Hindlimb muscle (tissue), 1 donor: Measurements from ENCODE around the gene RNF32. TPM values are rescaled to one million over a fixed set of nuclear protein-coding genes. Genes with fewer than 3 reads are reported as not detected.
"Not testable (repeated sequence)": the region's sequence is repeated elsewhere in the genome, so short reads cannot be mapped to it uniquely, and the experiment has no call there.

Experiments used
- DNase-seq: peaks from one replicate; pipeline ENCODE4 v3.0.0-alpha.2; 2013
- polyA plus RNA-seq: library from polyadenylated mRNA; unstranded; fragments of 120-200 nt; gene quantifications from one replicate; pipeline ENCODE4 v1.2.1, GENCODE V29; 2013; ENCODE audit not compliant: insufficient read length

The RNF32 gene
- polyA plus RNA-seq, 1 donor = 1.8 TPM

DNA sequence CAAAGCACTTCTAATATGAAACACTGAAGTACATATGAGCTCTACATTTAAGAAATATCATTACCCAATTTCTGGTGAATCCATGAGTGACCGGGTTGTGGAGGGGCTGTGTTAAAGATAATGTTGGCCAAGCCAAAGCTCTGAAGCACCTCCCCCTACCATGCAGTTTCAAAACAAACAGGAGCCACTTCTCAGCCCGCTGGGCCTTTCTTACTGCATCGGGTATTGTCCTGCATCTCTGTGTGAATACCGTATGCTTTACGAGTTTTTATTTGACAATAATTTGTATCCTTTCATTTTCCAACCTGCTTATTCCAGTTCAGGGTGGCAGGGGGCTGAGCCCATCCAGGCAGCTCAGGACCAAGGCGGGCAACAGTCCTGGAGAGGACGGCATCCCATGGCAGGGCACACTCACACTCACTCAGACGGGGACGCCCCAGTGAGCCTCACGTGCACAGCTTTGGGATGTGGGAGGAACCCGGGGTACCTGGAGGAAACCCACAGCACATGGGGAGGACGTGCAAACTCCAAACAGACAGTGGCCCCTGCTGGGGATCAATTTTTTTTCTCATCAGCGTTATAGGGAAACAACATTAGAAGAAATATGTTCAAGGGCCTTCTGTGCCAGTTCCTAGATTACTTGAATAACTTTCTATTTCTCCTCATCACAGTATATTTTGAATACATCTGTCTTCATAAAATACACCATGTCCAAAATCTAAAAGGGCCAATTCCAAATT lies 1.9 kb downstream of the RNF32 start:
- DNase-seq = no peak

DNA sequence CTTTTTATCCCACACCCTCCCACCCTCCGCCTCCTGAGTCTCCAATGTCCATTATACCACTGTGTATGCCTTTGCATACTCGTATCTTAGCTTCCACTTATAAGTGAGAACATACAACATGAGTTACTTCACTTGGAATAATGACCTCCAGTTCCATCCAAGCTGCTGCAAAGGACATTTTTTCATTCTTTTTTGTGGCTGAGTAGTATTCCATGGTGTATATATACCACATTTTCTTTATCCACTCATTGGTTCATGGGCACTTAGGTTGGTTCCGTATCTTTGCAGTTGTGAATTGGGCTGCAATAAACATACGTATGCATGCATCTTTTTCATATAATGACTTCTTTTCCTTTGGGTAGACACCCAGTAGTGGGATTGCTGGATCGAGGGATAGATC lies 6.8 kb downstream of the RNF32 start:
- not testable (repeated sequence) for DNase-seq

DNA sequence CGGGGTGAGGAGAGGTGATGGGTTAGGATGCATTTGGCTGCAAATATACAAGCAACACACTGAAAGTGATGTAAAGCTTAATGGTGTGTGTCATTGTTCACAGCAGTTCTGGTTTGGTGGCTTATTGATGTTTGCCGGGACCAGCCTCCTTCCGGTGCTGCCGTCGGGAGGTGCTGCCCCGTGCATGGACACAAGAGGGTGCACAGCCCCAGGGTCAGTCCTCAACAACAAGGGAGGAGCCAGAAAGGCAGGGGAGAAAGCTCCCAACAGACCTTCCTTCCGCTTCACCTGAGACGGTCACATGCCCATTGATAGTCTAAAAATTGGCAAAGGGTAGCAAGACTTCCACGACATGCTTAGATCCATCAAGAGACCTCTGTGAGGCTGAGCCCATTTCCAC lies 9.5 kb downstream of the RNF32 start:
- DNase-seq = no peak

DNA sequence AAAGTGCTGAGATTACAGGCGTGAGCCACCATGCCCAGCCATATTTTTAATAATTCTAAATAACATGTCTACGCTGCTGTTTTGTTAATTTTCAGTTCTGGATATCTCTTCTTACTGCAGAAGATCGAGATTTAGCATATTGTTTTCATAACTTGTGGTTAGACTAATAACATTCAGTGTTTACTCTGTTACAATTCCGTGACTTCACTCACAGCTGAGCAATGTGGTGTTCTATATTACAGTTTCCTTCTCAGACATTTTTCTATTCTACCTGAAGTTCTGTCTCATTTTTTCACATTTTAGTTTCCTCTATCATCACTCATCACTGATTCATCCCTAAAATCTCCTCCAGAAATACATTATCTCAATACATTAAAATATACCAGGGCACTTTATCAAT lies 10.9 kb downstream of the RNF32 start:
- no peak for DNase-seq

DNA sequence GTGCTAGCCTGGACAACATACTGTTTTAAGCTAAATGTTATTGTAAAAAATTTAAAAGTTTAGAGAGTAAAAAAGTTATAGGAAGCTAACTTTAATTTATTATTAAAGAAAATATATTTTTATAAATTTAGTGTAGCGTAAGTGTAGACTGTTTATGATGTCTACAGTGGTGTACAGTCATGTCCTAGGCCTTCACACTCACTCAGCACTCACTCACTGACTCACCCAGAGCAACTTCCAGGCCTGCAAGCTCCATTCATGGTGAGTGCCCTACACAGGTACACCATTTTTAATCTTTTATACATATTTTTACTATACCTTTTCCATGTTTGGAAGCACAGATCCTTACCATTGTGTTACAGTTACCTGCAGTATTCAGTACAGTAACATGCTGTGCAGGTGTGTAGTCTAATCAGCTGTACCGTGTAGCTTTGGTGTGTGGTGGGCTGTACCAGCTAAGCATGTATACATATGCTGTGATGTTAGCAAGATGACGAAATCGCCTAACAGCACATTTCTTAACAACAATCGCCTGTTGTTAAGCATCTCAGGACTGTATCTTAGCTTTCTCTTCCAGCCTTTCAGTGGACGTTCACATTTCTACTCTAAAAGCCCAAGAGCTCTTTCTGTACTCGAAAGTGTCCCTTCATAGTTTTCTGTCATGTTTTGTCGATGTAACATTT lies 12.5 kb downstream of the RNF32 start:
- no peak for DNase-seq

DNA sequence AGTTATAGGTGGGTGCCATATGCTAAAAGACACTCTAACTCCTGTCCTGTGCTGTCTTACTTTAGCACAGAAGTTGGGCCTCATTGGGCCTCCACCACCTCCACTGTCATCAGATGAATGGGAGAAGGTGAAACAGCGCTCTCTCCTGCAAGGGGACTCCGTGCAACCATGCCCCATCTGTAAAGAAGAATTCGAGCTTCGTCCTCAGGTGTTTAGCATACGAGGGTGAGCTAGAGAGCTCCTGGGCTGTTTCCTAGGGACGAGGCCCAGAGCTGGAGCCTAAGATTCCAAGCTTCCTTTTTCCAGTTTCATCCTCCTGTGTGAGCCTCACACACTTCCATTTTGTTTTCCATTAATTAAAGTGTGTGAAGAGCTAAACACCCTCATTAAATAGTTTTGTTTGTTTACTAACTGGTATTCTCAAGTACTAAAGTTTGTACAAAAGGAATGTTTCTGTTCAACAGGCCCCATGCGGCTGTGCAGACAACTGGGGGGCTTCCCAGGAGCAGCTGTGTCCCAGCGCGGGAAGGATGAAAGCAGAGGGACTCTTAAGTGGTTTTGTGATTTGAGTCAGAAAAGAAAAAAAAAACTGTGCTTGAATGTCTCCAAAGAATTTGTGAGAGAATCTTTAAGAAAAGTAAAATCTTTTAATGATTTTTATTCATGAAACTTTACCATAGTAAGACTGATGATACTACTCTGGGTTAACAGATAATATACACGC lies 14.1 kb downstream of the RNF32 start:
- no peak for DNase-seq

DNA sequence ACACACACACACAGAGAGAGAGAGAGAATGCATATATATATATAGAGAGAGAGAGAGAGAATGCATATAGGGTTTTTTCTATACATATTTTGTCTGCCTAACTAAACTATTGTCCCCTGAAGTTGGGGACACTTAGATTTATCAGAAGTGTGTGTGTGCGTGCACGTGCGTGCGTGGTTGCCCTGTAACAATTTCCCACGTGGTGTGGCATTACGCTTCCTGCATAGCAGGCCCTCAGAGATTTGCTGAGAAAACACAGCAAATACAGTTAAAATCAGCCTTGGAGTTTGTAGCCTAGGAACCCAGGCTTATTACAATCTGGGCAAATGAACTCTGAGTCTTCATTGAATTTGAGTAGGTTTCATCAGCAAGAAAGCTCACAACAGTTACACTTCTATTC lies 14.7 kb downstream of the RNF32 start:
- DNase-seq = no peak

- DNase-seq = no peak
These were observed 15.4 kb downstream of the RNF32 start for GRCh38 chr7:156655983-156656382.

- DNase-seq = no peak
These were observed 16.0 kb downstream of the RNF32 start for GRCh38 chr7:156656598-156656997.

- no peak for DNase-seq
These were observed 17.1 kb downstream of the RNF32 start for GRCh38 chr7:156657681-156658080.

GRCh38 chr7:156659203-156659602 lies 18.6 kb downstream of the RNF32 start:
- no peak for DNase-seq

GRCh38 chr7:156659961-156660360 lies 19.4 kb downstream of the RNF32 start:
- DNase-seq = no peak

- no peak for DNase-seq
These were observed 21.1 kb downstream of the RNF32 start for GRCh38 chr7:156661637-156662036.

DNA sequence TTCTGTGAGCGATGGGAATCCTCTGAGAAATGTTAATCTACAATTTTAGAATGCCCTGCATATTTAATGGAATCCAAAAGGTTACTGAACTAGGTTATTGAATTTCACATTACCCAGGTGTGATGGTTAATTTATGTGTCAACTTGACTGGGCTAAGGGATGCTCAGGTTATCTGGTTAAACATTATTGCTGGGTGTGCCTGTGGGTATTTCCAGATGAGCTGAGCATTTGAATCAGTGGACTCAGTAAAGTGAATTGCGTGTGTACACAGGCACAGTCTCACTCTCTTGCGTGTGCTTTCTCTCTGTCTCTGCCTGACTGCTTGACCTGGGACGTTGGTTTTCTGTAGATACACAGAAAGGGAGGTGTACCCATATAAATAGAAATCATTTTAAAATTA lies 21.7 kb downstream of the RNF32 start:
- no peak for DNase-seq

- no peak for DNase-seq
These were observed 24.5 kb downstream of the RNF32 start for GRCh38 chr7:156665101-156665500.

DNA sequence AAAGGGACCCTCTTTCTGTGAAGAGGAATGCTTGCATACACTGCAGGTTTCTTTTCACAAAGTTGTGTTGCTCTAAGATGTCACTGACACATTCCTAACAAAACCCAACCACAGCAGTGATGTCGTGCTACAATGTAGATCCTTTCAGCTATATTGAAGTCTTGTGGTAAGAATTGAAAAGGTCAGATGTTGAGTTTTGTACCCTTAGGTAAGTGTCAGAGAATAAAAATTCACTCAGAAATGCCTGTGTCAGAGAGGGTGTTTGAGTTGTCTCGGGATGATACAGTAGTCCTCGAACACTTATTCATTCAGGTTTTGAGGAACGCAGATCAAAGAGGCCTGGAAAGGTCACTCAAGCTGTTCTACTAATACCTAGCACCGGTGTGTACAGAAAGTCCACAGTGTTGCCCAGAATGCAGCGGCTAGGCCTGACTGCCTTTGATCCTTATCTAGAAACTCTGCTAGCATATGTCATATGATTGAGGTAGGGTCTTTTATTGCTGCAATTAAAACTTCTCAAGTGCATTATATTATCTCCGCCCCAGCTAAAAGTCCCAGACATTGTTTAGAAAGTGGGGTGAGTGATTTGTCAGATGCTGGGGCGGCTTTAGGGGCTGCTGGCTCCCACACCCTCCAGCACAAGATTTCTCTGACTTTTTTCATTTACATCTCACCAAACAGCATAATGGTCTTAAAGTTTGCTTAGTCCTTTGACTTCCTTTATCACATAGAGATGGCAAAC lies 26.0 kb downstream of the RNF32 start:
- DNase-seq = no peak

GRCh38 chr7:156667110-156667426 lies 26.5 kb downstream of the RNF32 start:
- DNase-seq = no peak

GRCh38 chr7:156668130-156668741 lies 27.7 kb downstream of the RNF32 start:
- DNase-seq = no peak

DNA sequence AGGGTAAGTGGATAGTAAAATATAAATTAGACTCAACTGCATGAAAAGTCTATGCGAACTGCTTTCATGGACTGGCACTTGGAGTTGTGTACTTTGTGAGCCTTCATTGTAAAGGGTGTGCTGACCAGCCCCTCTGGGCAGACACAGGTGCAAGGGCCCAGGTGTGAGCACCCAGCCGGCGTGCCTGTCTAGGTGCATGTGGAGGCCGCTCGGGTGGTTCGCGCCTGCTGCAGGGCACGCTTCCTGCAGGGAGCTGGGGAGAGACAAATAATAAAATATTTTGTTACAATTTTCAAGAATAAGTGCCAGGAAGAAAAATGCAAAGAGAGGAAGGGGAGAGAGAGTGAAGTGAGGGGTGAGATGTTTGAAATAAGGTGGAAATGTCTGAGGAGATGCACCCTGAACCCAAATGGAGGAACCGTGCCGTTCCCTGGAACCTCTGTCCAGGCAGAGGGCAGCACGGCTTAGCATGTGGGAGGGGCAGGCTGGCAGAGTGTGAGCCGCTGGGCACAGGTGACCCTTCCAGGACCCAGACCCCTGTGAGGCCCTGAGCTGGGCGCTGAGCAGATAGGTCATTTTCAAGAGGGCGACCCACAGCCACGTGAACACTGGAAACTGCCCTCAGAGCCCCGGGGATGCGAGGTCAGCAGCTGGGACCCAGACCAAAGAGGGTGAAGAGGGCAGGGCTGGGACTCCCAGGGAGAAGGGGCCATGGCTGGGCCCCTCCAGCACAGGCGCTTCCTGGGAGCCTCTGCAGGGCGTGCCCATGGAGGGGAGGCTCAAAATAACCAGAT lies 28.7 kb downstream of the RNF32 start:
- DNase-seq = no peak

GRCh38 chr7:156673454-156673853 lies 32.9 kb downstream of the RNF32 start:
- no peak for DNase-seq

DNA sequence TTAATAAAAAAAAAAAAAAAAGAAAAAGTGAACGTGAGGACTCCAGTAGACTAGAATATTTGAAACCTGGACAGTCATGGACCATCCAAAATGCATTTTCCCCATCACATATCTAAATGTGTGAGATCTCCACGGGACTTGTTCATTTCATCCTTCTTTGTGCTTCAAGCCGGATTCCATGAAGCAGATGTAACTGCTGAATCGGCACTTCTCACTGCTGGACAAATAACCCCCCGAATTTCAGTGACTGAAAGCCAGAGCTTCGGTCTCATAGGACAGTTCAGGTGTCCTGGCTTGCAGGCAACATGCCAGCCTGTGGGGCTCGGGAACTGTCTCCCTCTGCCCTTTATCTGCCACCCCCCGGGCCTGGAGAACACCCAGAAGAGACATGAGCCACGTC lies 33.3 kb downstream of the RNF32 start:
- DNase-seq = no peak

DNA sequence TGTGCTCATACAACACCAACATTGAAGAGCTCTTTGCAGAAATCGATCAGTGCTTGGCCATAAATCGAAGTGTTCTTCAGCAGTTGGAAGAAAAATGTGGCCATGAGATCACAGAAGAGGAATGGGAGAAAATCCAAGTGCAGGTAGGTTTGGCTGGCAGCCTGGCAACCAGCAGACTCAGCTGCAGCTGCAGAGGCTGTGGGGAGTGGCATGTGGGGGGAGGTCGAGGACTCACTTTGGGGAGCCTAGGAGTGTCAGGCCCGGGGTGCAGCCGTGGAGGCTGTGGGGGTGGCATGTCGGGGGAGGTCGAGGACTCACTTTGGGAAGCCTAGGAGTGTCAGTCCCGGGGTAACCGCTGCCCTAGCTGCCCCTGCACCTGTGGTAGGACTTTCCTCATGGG lies 35.1 kb downstream of the RNF32 start:
- no peak for DNase-seq
